GM21737 (cell line): ENCODE measurements around the gene RBM8A.

Experiments
- ATAC-seq: cut with Tn5 transposase; IDR thresholded peaks from one replicate; pipeline ENCODE4 v1.9.1; 2021; ENCODE audit warnings: mild to moderate bottlenecking, moderate library complexity; ENCODE audit not compliant: unreplicated experiment

The RBM8A gene

DNA sequence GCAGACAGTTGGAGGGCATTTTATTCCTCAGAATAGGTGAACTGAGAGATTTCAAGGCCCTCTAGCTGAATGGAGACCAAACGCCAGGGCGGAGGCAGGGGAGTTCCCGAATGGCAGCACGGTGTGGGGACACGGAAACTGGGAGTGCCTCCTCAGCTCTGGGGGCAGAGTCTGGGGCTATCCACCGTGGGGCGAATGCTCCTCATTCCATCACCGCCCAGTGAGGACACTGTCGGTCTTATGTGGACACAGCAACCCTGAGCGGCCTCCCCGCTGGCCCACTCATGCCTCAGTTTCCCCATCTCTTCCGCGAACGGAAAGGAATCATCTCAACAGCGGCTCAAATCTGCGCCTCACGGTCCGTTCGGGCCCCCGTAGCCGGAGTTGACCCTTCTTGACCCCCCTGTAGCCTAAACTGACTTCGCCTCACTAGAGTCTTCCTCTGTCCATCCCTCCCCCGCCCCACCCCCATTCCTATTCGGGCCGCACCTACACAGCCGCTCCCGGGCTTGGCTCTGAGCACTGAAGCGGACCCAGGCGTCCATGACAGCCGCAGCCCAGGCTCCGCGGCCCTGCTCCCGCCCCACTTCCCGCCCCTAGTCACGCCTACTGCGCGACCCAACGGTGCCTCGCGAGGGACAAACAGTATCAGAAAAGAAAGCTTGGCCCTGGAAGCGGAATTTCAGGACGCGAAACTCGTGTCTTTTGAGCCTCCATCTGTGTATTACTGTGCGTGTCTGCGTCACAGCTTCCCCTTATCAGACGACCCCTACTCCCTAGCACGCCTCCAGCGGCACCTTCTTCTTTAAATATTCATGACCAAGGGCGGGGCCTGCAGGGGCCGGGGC, 8.9 kb downstream of the RBM8A start, which contains the start of gene PEX11B:
Gene PEX11B (minus strand): TSS at position 574 of the 848 bp plus-strand sequence. CDS start 29 bp downstream, at position 545.
- ATAC-seq: peak; percentile 75

- ATAC-seq: no peak
These were observed 9.7 kb downstream of the RBM8A start for GRCh38 chr1:145917595-145917994.

DNA sequence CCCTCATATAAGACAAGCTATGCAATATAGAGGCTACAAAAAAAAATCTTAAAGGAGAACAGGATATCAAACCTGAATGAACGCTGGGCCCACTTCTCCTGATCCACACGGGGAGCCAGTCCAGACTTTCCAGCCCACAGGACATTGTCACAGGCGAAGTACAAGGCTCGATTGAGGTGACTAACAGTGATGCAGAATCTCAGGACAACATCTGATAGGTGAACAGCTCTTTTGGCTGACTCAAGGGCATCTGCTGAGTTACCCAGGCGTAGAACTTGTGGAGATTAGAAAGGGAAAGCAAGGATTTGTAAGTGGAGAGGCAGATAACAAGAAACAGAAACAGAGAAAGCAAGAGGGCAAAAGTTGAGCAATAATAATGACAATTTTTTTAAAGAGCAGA, 10.5 kb downstream of the RBM8A start:
- ATAC-seq: no peak

GRCh38 chr1:145912128-145912641, 15.1 kb downstream of the RBM8A start:
- ATAC-seq: no peak

DNA sequence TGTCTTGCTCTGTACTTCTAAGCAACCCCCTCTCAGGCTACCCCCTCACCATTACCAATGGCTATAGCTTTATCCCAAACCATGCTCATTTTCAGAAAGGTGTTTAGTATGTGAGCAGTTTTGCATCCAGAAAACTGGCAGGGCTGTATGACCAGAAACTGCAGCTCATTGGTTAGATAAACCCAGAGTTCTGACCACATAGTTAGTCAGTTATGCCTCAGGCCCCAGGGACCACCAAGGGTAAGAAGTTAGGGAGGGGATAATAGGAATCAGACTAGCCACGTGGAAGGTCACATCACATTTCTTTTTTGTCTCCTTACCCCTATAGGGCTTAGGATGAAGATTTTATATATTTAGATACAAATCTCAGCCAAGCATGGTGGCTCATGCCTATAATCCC, 18.6 kb downstream of the RBM8A start:
- ATAC-seq: no peak

DNA sequence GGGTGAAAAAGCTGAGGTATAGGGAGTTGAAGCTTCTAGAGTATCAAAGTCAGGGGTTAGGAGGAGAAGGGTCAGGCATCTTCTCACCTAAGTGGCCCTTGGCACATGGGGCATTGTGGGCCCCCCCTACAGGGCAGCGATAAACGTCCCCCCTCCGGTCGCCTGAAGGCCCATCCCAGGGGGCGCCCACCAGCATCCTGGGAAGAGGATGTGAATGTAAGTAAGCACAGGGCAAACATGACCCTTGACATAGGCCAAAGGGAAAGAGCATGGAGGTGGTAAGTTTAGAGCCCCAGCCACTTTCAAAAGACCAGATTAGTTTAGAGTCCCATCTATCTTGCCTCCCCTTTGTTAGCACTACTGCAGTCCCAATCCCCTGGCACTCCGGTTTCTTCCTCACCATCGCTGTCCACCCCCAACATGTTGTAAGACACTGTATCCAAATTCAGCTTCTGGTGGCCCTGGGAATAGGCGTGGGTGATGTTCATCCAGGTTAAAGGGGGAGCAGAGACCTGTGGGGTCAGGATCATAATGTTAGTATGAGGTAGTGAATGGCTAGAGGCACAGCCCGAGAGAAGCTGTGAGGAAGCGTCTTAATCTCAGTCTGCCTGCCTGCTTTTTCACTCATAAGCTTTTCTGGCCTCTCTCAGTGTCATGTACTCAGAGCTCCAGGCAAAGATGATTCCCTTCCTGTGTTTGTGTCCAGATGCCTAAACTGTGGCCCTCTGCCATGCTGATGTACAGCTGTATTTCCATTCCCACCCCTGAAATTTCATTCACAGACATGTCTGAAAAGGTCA, 20.1 kb downstream of the RBM8A start:
- no peak for ATAC-seq

- ATAC-seq: no peak
These were observed 25.8 kb downstream of the RBM8A start for GRCh38 chr1:145901312-145902021.

- no peak for ATAC-seq
These were observed 28.5 kb downstream of the RBM8A start for GRCh38 chr1:145898756-145899155.

DNA sequence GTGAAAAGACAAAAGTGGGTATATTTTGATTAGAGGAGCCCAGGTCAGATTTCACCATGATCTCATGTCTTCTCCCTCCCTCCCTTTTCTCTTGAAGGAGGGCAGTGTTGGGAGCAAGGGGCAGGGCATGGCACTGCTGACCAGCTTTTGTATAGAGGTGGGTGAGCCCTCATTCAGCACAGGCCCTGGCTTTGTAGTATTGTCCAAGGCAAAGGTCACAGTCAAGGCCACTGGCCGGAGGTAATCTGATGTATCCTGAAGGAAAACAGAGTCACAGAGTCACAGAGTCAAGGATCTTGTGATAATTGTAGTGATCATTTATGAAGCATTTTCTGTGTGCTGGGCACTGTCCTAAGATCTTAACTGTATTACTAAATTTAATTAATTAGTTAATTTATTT, 29.3 kb downstream of the RBM8A start:
- ATAC-seq: no peak

GRCh38 chr1:145895471-145895870, 31.8 kb downstream of the RBM8A start:
- no peak for ATAC-seq

DNA sequence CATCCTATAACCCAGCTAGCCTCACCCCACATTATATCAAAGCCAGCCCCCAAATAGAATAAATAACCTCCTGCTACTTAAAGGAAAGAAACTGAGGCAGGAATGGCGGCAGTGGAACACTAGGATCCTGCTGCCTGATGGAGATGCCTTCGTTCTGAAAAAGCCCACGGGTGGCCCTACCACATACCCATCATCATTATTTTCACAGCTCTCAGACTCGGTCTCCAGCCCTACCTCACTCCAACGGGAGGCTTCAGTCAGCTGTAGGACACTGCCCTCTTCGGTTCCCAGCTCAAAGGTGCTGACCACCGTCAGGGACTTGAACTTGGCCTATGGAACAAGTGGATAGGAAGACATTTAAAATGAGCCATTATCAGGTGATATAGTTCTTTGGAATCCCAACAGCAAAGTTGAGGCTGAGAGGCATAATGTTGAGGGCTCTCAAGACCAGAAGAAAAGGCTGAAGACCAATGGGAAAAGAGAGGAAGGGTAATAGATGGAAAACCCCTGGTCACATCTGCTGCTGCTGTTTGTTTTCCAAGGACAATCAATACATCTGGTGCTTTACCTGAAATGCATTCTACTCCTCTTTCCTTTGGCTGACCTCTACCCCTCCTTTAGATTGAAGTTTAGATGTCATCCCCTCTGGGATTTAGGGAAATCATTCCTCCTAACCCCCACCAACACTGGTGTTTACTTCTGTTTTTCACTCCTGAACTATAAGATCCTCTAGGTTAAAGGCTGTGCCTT, 33.8 kb downstream of the RBM8A start:
- no peak for ATAC-seq

DNA sequence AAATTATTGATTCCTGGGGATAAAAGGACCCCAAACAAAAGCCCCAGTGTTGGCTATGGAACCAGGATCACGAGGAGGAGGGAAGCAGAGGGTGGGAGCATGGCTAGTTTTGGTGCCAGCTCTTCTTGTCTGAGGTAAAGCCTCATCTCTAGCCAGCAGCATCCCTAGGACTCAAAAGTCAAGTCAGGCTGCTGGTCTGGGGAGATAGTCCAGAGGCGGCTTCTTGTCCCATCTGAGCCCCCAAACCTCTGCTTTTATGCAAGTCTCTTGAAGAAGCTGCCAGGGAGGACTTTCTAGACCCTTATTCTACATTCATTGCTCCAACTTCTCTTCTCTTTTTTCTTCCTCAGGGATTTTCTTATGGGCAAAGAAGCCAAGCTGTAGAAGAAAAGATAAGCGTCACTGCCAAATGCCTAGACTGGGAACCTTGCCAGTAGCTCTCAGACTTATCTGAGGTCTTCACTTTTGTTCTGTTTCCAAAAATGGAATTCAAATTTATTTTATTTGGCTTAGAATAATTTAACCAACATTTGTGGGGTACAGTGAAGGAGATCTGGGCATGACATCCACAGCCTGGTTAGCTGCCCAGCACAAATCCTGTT, 34.7 kb downstream of the RBM8A start:
- no peak for ATAC-seq

DNA sequence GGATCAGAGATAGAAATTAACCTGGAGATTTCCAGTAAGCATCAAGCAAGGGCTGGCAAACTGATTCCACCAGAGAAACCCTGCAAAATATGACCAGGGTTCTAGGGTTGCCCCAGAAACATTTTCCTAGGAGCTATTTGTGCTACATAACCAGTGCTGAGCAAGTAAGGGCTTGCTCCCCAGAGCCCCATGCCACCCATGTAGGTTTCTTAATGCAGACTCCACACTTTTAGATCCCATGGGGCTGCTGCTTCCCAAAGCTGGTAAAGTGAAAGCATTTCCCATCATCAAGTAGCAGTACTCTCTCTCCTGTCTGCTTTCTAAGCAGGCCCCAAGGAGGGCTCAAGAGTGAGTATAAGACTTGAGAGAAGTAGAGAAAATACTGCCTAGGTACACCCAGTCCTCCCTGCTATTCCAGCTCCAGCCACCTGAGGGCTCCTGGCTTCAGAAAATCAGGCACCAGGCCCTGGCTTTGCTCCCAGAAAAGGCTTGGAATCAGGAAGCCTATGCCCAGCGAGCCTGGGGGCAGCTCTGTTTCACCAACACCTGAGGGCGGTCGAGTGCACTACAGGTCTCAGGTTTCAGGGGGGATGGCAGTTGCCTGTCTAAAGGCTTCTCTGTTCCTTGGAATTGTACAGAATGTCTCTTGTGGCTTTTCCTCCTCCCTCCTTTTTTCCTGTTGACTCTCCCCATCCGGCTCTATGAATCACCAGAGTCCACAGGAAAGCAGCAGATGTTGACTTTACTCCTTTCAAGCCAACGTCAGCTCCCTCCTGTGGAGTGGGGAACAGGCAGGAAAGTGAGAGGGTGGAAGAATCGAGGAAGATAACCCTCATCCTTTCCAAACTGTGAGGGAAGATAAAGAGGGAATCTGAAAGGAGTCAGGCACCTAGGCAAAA, 35.4 kb downstream of the RBM8A start:
- no peak for ATAC-seq

DNA sequence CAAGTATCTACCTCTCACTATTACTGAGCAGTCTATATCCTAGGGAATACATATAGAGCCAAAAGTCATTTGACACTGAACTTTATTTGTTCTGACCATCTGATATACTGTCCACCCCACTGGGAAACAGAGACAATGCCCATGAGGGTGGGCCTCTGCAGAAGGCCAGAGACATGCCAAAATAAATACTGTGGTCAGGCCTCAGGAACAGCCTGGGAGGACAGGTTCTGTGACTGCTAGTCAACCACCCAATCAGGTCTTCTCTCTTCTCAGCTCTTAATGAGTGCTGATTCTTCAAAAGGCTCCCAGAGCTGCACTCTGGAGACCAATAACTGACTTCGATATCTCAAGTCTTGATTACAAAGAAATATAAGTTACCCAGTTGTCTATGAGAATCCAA, 36.1 kb downstream of the RBM8A start:
- no peak for ATAC-seq

GRCh38 chr1:145889722-145890121, 37.6 kb downstream of the RBM8A start:
- ATAC-seq: no peak

DNA sequence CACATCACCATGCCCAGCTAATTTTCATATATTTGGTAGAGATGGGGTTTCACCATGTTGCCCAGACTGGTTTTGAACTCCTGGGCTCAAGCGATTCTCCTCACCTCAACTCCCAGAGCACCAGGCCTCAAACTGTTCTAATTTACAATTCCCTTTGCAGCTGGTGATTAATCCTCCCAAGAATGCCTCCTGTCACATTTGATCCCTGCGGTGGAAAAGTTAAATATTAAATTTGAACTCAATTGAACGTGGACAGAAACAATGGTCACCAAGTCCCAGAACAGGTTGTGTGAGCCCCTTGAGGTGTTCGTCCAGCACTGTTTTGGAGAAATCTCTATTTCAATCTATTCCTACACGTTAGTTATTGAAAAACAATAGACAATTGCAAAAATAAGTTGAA, 39.7 kb downstream of the RBM8A start:
- ATAC-seq: no peak

- ATAC-seq: no peak
These were observed 40.5 kb downstream of the RBM8A start for GRCh38 chr1:145886816-145887215.

DNA sequence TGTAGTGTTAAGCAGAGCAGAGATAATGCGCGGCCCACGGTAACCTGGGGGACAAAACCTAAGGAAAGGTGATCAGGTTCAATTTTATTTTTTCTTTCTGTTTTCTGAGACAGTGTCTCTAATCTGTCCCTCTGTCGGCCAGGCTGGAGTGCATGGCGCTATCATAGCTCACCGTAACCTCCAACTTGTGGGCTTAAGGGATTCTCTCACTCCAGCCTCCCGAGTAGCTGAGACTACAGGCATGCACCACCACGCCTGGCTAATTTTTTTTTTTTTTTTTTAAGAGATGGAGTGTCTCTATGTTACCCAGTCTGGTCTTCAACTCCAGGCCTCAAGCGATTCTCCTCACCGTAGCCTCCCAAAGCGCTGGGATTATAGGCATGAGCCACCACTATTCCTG, 40.9 kb downstream of the RBM8A start:
- ATAC-seq: no peak

DNA sequence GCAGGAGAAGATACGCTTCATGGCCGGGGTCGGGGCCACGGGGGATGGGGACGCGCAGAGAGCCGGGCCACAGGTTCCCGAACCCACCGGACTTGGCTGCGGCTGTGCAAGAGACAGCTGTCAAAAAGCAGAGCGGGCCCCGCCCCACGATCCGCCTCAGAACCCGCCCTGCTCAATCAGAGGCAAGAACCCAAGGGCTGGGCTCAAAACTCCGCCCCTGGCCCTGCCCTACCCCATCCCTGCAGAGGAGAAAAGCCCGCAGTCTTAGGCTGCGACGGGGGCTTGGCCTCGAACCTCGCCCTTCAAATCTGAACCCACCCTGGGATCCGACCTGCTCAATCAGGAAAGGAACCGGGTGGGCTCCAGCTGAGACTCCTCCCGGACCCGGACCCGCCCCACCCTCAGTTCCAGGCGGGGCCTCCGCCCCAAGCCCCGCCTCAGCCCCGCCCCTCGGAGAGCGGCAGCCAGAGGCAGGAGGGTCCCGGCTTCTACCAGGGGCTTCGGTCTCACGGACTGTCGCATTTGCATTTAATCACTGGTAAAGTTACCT, 41.5 kb downstream of the RBM8A start, which contains the start of gene ANKRD35:
Gene ANKRD35 (minus strand): TSS at position 129 of the 550 bp plus-strand sequence. CDS start 108 bp downstream, at position 21.
- ATAC-seq: peak; percentile 97
